ENCODE results near the gene TOP1.
A peak's percentile ranks its signal among the peaks of the same experiment; 100 is the strongest.

Gene TOP1

GRCh38 chr20:41004531-41005360 lies 23.9 kb upstream of the TOP1 start:
- DNase-seq (ENCODE audit: low spot score), result no peak

- DNase-seq (ENCODE audit: low spot score), result peak; percentile 96
These were observed 23.3 kb upstream of the TOP1 start for GRCh38 chr20:41005361-41005729.

GRCh38 chr20:41006126-41006935 lies 22.3 kb upstream of the TOP1 start:
- no peak for DNase-seq (ENCODE audit: low spot score)

DNA sequence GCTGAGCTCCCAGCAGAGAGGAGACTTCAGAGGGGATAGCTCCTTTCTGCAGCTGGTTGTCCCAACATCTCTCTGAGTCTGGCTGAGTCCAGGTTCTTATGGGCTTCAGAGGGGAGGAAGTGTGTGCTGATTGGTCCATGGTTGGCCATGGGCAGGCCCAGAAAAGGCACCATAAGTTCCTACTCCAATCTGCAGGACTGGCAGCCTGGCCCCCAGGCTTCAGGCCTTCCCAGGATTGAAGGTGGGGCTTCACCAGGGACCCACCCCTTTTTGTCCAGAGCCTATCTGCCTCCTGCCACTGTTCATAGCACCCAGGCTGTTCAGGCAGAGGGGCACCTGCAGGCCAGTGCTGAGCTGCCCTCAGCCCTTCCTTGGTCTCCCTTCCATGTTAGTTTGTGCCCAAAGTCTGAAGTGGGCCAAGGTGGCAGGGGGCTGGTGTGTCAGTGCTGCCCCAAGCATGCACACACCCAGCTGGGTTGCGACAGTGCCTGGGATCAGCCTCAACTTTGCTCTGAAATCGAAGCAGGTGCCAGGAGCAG lies 21.6 kb upstream of the TOP1 start:
- DNase-seq (ENCODE audit: low spot score), result no peak

DNA sequence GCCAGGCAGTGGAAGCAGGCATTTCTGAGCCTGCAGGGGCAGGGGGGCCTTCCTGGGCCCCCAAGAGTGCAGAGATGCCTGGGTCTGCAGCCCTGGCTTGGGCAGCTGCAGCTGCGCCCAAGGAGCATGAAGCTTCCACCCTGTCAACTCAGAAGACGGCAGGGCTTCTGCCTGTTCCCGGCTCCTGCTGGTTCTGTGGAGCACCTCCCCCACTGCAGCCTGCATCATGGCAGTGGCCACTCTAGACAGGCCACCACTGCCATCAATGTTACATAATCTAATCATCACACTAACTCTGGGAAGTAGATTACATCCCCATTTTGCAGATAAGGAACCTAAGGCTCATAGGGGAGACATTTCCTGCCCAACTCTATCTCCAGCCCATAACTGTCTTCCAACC lies 21.1 kb upstream of the TOP1 start:
- DNase-seq (ENCODE audit: low spot score), result no peak

- no peak for DNase-seq (ENCODE audit: low spot score)
These were observed 18.7 kb upstream of the TOP1 start for GRCh38 chr20:41009946-41010345.

- peak; percentile 61 for DNase-seq (ENCODE audit: low spot score)
These were observed 17.0 kb upstream of the TOP1 start for GRCh38 chr20:41011551-41012067.

GRCh38 chr20:41014561-41015088 lies 14.0 kb upstream of the TOP1 start:
- no peak for DNase-seq (ENCODE audit: low spot score)

DNA sequence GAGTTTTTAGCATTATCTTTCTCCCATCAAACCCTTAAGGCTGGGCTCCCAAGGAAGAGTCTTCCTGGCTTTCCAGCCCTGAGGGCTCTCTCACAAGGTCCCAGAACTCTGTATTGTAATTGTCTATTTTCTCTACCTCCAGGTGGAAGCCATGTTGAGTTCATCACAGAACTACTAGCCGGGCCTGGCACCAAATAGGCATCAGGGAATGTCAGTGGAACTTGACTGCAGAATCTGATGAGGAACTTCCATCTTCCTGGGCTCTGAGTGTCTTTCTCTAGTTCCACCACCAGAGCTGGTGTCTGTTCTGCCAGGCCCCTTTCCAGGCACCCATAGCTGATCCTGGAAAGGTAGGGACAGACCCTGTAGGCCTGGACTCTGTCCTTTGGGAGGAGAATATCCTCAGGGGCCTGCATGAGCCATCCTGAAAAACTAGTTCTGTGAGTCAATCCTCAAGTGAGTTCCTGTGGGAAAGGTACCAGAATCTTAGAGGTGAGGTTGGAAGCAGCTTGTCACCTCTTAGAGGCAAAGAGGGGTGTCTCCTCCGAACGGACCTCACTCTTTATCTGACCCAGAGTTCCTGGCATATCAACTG lies 11.1 kb upstream of the TOP1 start:
- DNase-seq (ENCODE audit: low spot score), result peak; percentile 62

GRCh38 chr20:41018153-41018552 lies 10.5 kb upstream of the TOP1 start:
- no peak for DNase-seq (ENCODE audit: low spot score)

DNA sequence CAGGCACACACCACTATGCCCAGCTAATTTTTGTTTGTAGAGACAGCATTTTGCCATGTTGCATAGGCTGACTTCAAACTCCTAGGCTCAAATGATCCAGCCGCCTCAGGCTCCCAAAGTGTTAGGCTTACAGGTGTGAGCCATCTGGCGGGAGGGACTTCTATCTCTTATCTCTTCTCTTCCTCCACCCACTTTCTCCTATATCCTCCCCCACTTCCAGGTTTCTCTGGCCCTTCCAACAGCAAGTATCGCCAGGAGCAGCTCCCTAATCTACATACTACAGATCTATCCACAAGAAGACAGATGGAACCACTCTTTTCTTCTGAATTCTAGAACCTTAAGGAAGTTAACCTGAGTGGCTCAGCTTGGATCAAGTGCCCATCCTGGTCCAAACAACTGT lies 5.1 kb upstream of the TOP1 start:
- no peak for DNase-seq (ENCODE audit: low spot score)

DNA sequence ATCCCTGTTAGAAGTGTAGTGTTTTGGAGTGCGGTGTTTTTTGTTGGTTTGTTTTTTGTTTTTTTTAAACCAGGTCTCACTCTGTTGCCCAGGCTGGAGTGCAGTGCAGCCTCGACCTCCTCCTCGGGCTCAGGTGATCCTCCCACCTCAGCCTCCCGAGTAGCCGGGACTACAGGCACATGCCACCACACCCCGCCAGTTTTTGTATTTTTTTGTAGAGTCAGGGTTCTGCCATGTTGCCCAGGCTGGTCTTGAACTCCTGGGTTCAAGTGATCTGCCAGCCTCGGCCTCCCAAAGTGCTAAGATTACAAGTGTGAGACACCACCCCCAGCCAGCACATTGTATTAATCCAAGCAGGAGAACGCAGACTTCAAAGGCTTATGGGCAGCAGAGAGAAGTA lies 1.3 kb upstream of the TOP1 start:
- no peak for DNase-seq (ENCODE audit: low spot score)

- no peak for DNase-seq (ENCODE audit: low spot score)
These were observed 707 bp upstream of the TOP1 start for GRCh38 chr20:41027872-41028358.

DNA sequence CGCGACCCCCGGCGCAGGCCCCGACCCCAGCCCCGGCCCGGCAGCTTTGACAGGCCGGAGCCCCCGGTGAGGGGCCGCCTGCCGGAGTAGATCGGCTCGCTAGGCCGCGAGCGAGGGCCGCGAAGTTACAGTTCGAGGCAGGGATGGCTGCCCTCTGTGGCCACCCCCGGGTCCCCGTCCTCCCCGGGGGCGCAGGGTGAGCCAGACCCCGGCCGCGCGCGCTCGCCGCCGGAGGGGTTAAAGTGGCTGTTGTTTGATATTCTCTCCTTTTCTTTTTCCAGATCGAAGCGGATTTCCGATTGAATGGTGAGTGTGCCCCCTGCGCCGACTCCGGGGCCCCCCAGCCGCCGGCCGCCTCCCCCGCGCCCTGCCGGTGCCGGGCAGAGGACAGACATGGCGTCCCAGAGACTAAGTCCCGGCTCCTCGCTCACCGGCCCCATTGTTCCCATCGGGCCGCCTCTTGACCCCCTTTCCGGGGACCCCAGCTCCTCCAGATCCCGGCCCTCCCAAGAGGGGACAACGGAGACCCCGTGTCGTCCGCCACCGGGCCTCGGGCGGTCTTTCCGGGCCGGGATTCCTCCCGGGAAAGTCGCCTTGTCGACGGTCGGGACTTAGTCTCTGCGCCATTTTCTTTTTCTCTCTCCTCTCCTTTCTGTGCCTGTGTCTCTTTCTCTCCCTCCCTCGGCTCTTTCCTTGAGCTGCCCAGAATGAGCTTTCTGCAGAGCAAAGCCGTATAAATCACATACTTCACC lies 704 bp downstream of the TOP1 start:
- no peak for DNase-seq (ENCODE audit: low spot score)

GRCh38 chr20:41030061-41030460 lies 1.4 kb downstream of the TOP1 start:
- DNase-seq (ENCODE audit: low spot score), result no peak

- no peak for DNase-seq (ENCODE audit: low spot score)
These were observed 2.1 kb downstream of the TOP1 start for GRCh38 chr20:41030531-41031242.

DNA sequence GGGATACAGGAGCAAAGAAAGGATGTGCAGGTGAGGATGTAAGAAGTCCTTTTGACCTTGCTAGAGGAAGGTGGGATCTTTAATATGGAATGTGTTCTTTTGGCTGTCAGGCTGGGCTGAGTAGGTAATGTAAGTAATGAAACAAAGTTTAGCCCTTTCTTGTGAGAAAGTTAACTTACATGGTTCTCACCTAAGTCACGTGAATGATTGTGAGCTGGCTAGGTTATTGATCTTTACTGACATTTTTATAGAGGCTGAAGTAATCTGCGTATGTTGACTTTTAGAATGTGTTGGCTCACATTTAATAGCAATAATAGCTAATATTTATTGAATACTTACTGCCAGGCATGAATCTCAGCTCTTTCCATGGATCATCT lies 2.6 kb downstream of the TOP1 start:
- no peak for DNase-seq (ENCODE audit: low spot score)

DNA sequence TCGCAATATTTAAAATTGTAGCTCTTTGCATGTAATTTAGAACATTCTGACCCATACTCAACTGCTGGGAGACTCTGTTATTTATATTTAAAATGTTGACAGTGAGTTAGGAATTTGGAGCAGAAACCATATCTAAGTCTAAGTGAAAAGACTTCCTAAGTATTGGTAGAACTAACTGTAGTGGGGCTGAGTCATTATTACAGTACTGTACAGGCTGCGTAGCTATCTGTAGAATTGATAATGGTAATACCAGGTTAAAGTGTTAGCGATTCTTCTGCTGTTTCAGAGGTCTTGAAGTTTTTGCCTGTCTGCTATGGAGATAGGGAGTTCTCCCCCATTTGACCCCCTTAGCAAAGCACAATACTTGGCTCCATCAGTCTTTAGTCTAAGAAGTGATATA lies 3.6 kb downstream of the TOP1 start:
- DNase-seq (ENCODE audit: low spot score), result no peak

DNA sequence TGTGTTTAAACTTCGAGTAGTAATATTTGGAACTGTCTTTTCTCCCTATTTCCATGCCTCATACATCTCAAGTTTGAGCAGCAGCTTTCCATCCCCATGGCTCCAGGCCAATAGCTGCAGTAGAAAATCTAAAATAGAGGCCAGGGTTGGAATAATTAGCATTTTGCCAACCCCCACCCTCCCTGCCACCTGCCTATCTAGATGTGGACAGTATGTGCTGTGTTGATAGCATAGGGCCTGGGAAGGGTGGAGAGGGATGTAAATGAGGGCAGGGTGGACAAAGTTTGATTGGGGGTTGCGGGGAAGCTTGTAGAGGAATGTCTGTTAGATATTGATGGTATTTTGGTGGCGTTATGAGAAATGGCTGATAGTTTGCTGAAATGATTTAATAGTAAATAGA lies 5.6 kb downstream of the TOP1 start:
- no peak for DNase-seq (ENCODE audit: low spot score)

DNA sequence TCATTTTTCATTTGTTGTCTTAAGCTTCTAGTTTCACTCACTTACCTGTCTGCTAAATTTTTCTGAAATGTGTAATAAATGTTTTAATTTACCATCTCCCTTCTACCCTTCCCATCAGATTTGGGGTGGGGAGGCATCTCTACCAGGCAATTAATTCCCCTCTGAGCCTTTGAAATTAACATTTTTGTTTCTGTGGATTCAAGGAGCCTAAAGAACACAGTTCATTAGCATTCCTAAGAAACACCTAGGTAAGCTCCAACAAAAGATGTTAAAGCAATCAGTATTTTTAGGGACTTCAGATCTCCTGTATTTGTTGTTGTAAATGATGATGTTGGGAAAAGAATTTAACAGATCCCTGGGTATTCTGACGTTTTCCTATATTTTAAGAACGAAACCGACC lies 6.6 kb downstream of the TOP1 start:
- no peak for DNase-seq (ENCODE audit: low spot score)

DNA sequence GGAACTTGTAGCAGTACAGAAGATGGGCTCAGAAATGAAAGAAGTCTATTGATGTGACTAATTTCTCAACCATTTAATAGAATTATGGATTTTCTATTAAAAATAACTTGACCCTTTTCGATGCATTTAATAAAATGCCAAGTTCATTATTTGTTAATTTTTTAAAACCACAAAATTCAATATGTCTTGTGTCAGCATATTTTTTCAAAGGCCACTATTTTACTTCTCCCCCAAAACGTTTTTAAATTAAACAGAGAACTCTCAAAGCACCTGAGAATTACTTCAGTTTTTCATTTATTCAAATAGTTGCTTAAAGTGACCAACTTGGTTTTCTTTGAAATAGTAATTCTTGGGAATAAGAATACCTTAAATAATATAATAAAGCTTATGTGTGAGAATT lies 8.6 kb downstream of the TOP1 start:
- DNase-seq (ENCODE audit: low spot score), result no peak
